Epidermal melanocyte (primary cell): Measurements from ENCODE around the gene TRPC3.
A peak's percentile ranks its signal among the peaks of the same experiment; 100 is the strongest.

Experiments
- DNase-seq: peaks from one replicate; pipeline ENCODE4 v3.0.0; 2011; ENCODE audit warnings: low spot score; ENCODE audit not compliant: insufficient read length

The TRPC3 gene

GRCh38 chr4:121951521-121952110 lies at the start of gene TRPC3:
Gene TRPC3 (minus strand): TSS chr4:121952060. CDS start chr4:121951680, 380 bp downstream.
- DNase-seq, result no peak

- no peak for DNase-seq
Measured at GRCh38 chr4:122000849-122001248, 49.0 kb upstream of the TRPC3 start.

- no peak for DNase-seq
Measured at GRCh38 chr4:121998024-121998423, 46.2 kb upstream of the TRPC3 start.

GRCh38 chr4:121995790-121996537 lies 44.1 kb upstream of the TRPC3 start:
- no peak for DNase-seq

- no peak for DNase-seq
Measured at GRCh38 chr4:121991968-121992367, 40.1 kb upstream of the TRPC3 start.

GRCh38 chr4:121990489-121990888 lies 38.6 kb upstream of the TRPC3 start:
- DNase-seq, result no peak

- DNase-seq, result no peak
Measured at GRCh38 chr4:121989715-121990114, 37.9 kb upstream of the TRPC3 start.

GRCh38 chr4:121988950-121989349 lies 37.1 kb upstream of the TRPC3 start:
- DNase-seq, result no peak

GRCh38 chr4:121980643-121981042 lies 28.8 kb upstream of the TRPC3 start:
- DNase-seq, result peak; percentile 26

- DNase-seq, result no peak
Measured at GRCh38 chr4:121978172-121978516, 26.3 kb upstream of the TRPC3 start.

GRCh38 chr4:121977251-121978171 lies 25.7 kb upstream of the TRPC3 start:
- DNase-seq, result no peak

- no peak for DNase-seq
Measured at GRCh38 chr4:121975784-121976183, 23.9 kb upstream of the TRPC3 start.

- no peak for DNase-seq
Measured at GRCh38 chr4:121973816-121974215, 22.0 kb upstream of the TRPC3 start.

- no peak for DNase-seq
Measured at GRCh38 chr4:121968859-121969258, 17.0 kb upstream of the TRPC3 start.

GRCh38 chr4:121964958-121965357 lies 13.1 kb upstream of the TRPC3 start:
- DNase-seq, result no peak

GRCh38 chr4:121960818-121961217 lies 9.0 kb upstream of the TRPC3 start:
- DNase-seq, result no peak

GRCh38 chr4:121958777-121959176 lies 6.9 kb upstream of the TRPC3 start:
- DNase-seq, result no peak

GRCh38 chr4:121957266-121957665 lies 5.4 kb upstream of the TRPC3 start:
- no peak for DNase-seq

GRCh38 chr4:121953860-121954259 lies 2.0 kb upstream of the TRPC3 start:
- no peak for DNase-seq

- DNase-seq, result no peak
Measured at GRCh38 chr4:121952290-121952689, 430 bp upstream of the TRPC3 start.

- DNase-seq, result peak; percentile 17
Measured at GRCh38 chr4:121950680-121951520, 960 bp downstream of the TRPC3 start.
